ENCODE data around the gene IRX4. TPM values are rescaled to one million over a fixed set of nuclear protein-coding genes. Genes with fewer than 3 reads are reported as not detected.

Gene IRX4
- total RNA-seq, 1 donor from 2014 or later: 18.6 TPM

- TF ChIP-seq CTCF (IDR thresholded peaks at IDR 0.05; ENCODE audit: borderline replicate concordance): no peak
- intact Hi-C loops (cut with micrococcal nuclease): no loop called here
- DNase-seq: no peak
- Histone ChIP-seq H3K9me3 (replicated peaks) (no peaks in the 10 kb centered on the region), H3K4me3 (no peak overlapping the region), H3K36me3 (no peaks in the 10 kb centered on the region), H3K27ac (replicated peaks) (no peak overlapping the region), H3K27me3 (ENCODE audit: low read depth) (peaks cover 57% of the 10 kb centered on the region), H3K4me1 (peaks cover 14% of the 10 kb centered on the region)
Measured at GRCh38 chr5:1929108-1929991, 46.6 kb upstream of the IRX4 start.

GRCh38 chr5:1926471-1927341 is 44.0 kb upstream of the IRX4 start:
- H3K27me3 ChIP-seq (ENCODE audit: low read depth): peaks cover 58% of the 10 kb centered on the region
- no peaks in the 10 kb centered on the region for H3K9me3 ChIP-seq (replicated peaks)
- no peak overlapping the region for H3K27ac ChIP-seq (replicated peaks)
- intact Hi-C loops (cut with micrococcal nuclease): no loop called here
- peaks cover 13% of the 10 kb centered on the region for H3K4me1 ChIP-seq
- H3K36me3 ChIP-seq: no peaks in the 10 kb centered on the region
- H3K4me3 ChIP-seq: no peak overlapping the region
- no peak for TF ChIP-seq CTCF (IDR thresholded peaks at IDR 0.05; ENCODE audit: borderline replicate concordance)
- DNase-seq: no peak

- no peak for DNase-seq
- Histone ChIP-seq H3K4me3 (no peak overlapping the region), H3K36me3 (no peaks in the 10 kb centered on the region), H3K4me1 (peaks cover 7% of the 10 kb centered on the region), H3K9me3 (replicated peaks) (no peaks in the 10 kb centered on the region), H3K27ac (replicated peaks) (no peak overlapping the region), H3K27me3 (ENCODE audit: low read depth) (peaks cover 51% of the 10 kb centered on the region)
- no peak for TF ChIP-seq CTCF (IDR thresholded peaks at IDR 0.05; ENCODE audit: borderline replicate concordance)
- intact Hi-C loops (cut with micrococcal nuclease): no loop called here
Measured at GRCh38 chr5:1926071-1926440, 43.3 kb upstream of the IRX4 start.

GRCh38 chr5:1925111-1926070 is 42.7 kb upstream of the IRX4 start:
- peaks cover 45% of the 10 kb centered on the region for H3K27me3 ChIP-seq (ENCODE audit: low read depth)
- no peak for TF ChIP-seq CTCF (IDR thresholded peaks at IDR 0.05; ENCODE audit: borderline replicate concordance)
- no peaks in the 10 kb centered on the region for H3K9me3 ChIP-seq (replicated peaks)
- H3K4me3 ChIP-seq: no peak overlapping the region
- no peak for DNase-seq
- intact Hi-C loops (cut with micrococcal nuclease): no loop called here
- H3K36me3 ChIP-seq: no peaks in the 10 kb centered on the region
- peaks cover under 1% of the 10 kb centered on the region for H3K4me1 ChIP-seq
- no peak overlapping the region for H3K27ac ChIP-seq (replicated peaks)

GRCh38 chr5:1923766-1924165 is 41.0 kb upstream of the IRX4 start:
- Histone ChIP-seq H3K36me3 (no peaks in the 10 kb centered on the region), H3K4me1 (no peaks in the 10 kb centered on the region), H3K9me3 (replicated peaks) (no peaks in the 10 kb centered on the region), H3K27ac (replicated peaks) (no peak overlapping the region), H3K27me3 (ENCODE audit: low read depth) (peaks cover 31% of the 10 kb centered on the region), H3K4me3 (no peak overlapping the region)
- no peak for TF ChIP-seq CTCF (IDR thresholded peaks at IDR 0.05; ENCODE audit: borderline replicate concordance)
- no peak for DNase-seq
- intact Hi-C loops (cut with micrococcal nuclease): no loop called here
